GM08714 (cell line): ENCODE results near the gene DPF3.

Experiments used
- H3K4me3 ChIP-seq: fragments of 200-500 bp; sonication (Bioruptor generic); 2 replicates; pipeline ENCODE4 v1.5.1; 2014; ENCODE audit warnings: mild to moderate bottlenecking, low read length, inconsistent platforms
- ZNF274 ChIP-seq: IDR thresholded peaks from 2 replicates; pipeline ENCODE4 v1.6.1; 2012; ENCODE audit warnings: mild to moderate bottlenecking, low read depth, low read length

The DPF3 gene

DNA sequence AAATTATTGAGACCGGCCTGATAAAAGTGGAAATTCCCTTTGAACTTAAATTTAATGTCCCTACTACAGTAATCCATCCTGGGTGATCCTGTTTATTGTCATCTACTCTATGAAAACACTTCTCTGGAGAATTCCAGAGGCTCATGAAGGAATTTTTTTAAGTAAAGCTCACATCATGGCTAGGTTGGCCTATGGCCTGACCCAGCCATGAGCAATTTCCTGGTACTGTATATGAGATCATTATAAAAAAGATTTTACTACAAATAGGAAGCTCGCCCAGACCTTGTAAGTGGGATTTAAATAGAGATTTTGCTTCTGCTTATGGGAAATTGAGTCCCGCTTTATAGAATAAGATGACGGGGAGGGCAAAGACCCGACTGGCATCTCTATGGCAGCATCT is 215.5 kb downstream of the DPF3 start:
- TF ChIP-seq ZNF274 = no peak

DNA sequence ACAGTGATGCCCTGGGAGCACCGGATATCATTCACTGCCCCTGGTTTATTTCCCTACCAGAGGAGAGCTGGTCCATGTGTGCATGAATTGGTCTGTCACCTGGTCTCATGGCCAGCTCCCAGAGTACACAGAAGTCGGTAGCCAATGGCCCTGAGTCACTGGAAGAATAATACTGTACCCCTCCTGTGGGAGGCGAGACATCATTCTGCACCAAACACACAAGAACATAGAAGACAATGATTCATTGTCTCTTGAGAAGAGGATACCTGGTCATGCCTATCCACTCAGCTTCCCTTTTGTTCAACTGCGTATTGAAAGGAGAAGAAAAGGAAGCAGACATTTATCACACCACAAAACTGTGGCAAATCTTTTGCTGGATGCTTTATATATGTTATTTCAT is 216.2 kb downstream of the DPF3 start:
- no peak for TF ChIP-seq ZNF274
- no peak overlapping the region for H3K4me3 ChIP-seq

More for the DNA sequence above, 215.5 kb downstream of the DPF3 start:
- H3K4me3 ChIP-seq = no peak overlapping the region

DNA sequence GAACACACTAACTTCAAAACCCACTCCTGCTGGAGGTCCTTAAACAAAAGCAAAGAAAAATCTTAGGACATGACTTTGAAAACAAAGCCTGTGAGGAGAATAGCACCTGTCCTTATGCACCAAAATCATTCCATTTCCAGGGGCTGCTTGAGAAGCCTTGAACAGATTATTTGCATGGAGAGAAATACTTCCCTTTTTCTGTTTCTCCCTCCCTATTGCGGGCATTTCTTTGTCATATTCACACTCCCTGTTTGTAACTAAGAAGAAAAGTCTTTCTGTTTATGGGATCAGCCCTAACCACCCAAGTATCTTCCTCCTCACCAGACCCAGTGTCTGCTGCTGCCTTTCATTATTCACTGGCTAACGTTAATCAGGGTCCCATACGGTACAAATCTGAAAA is 218.8 kb downstream of the DPF3 start:
- TF ChIP-seq ZNF274 = no peak
- no peak overlapping the region for H3K4me3 ChIP-seq

DNA sequence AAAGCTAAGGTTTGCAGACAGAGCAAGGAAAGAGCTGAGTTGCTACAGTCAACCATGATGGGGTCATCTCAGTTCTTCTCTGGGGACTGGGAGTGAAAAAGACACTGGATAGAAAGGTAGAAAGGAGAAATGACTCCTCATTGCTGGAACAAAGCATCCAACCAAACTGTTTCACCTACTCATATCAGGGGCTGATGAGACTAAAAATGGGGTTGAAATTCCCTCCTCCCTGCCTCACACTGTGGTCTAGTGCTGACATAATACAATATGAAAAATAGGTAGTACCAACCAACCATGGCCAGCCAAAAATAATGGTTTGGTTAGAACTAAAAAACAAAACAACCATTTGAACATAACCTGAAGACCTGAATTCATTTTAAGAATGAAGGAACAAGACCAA is 220.7 kb downstream of the DPF3 start:
- H3K4me3 ChIP-seq = no peak overlapping the region
- no peak for TF ChIP-seq ZNF274

DNA sequence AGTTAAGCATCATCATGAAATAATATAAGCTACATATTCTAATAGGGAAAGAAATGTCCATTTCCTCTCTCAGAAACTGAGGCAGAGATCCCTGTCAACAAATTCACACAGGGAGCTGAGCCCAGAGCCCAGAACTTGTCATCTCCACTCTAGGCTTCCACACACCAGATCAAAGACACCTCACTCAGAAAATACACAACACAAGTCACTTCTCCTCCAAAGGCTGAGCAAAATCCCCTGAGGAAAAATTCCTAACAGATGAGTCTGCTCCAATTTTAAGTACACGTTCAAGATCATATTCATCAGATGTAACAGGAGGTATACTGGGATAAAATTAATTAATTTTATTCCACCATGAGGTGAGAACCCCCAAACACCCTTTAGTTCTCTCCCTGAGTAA is 227.3 kb downstream of the DPF3 start:
- TF ChIP-seq ZNF274 = no peak
- no peak overlapping the region for H3K4me3 ChIP-seq

DNA sequence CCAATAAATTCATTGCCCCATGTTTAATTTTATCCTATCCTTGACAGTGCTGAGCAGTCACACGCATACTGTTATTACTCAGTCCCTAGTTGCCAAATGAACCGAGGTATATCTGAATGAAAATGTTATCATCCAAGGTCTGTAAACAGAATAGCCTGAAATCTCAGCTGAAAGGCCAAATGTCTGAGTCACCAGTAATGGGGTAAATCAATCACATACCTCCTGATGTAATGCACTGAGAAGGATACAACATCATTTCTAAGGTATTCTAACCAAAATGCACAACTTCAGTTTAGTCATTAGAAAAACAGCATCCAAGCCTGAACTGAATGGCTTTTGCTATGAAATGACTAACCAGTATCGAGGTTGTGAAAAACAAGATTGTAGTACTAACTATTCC is 228.6 kb downstream of the DPF3 start:
- no peak overlapping the region for H3K4me3 ChIP-seq
- no peak for TF ChIP-seq ZNF274

DNA sequence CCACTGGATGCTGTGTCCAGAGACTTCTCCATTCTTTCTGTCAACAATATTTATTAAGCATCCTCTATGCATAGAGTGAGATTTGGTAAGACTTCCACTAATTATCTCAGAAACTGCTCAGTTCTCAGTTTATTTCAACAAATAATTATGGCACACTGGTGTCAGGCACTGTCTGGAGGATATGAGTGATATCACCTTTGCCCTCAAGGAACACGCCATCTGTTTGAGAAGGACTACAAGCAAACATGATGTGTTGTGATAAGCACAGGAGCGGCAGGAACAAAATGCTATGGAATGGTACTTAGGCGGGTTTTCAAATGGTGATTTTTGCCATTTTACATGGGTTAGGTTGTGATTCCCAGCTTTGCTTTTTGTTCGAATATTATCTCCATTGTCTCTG is 229.2 kb downstream of the DPF3 start:
- no peak overlapping the region for H3K4me3 ChIP-seq
- TF ChIP-seq ZNF274 = no peak

DNA sequence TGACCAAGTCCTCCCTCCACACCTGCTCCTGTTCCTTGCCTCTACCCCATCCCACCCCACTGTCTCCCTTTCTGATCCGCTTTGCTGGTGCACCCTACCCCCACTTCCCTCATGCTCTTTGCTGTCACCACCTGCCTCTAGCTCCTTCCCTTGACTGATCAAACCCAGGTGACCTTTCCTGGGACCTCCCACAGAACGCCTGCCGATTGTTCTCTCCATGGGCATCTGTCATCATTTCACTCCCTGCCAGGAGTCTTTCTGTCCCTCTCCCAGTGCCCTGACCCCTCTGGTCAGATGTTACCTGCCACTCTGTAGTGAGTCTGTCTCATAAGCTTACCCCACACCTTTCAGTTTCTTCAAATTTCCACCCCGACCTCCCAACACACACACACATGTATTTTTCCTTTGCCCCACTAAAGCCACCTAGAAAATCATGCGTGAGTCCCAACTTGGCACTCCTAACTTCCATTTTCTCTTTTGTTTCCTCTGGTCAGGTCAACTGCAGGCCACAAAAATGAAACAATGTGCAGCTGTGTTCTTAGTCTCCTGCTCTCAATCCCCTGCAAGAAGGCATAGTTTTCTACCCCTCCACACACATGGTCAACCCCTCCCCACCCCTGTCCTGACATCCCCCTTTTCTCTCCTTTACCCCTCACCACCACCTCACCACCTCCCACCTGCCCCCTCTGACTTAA is 229.8 kb downstream of the DPF3 start:
- no peak for TF ChIP-seq ZNF274
- no peak overlapping the region for H3K4me3 ChIP-seq

DNA sequence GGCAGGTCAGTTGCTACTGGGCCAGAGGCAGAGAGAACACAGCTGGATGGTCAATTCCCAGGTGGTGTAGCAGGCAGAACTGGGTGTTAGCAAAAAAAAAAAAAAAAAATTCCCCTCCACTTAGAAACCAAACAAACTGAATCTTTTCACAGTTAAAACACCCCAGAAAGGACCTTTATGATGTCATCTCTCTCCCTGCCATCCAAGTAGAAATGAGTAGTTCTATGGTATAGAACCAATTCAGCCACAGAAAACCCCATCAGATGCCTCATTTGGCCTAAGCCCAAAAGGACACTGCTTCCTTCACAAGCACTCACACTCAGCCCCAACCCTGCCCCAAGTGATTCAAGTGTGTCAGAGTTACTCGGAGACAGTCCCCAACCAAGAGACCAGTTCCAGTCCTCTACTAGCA is 230.8 kb downstream of the DPF3 start:
- no peak for TF ChIP-seq ZNF274
- H3K4me3 ChIP-seq = no peak overlapping the region

DNA sequence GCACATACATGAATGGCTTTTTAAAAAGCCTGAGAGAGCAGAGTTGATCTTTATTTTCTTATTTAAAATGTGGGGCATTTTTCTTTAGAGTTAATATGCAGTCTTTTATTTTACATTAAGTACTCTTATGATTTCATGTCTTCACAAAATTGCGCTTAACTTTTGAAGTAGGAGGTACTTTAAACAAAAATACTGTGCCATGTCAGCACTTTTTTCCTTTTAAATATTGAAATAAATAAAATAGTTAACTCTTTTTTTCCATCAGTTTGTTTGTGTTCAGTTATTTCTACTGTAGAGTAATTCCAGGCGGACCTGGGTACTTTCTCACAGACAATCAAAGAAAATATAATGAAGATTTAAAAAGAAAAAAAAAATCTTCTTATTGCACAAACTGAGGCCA is 231.7 kb downstream of the DPF3 start:
- no peak for TF ChIP-seq ZNF274
- no peak overlapping the region for H3K4me3 ChIP-seq

DNA sequence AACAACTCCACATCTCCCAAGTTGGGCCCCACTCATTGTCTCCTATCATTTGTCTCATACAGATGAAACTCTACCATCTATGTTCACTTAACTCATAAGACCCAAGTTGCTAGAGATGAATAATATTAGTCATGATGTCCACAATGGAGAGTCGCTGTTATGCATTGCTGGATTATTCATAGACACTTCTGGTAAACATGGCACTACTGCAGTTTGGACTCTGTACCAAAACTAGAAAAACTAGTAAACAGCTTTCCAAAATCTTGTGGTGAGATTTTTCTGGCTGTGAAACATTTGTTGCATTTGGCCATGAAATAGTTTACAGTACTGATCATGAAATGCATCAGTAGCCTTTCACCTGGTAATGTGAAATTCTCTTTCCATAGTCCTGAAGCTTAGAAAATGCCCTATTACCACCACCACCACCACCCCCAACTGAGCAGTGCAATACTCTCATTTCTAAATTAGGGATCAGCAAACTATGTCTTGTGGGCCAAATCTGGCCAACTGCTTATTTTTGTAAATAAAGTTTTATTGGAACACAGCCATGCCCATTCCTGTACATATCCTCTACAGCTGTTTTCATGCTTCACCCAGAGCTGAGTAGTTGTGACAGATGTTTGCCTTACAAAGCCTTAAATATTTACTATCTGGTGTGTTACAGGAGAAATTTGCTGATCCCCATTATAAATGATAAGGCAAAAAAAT is 236.5 kb downstream of the DPF3 start:
- no peak for TF ChIP-seq ZNF274
- H3K4me3 ChIP-seq = no peak overlapping the region

DNA sequence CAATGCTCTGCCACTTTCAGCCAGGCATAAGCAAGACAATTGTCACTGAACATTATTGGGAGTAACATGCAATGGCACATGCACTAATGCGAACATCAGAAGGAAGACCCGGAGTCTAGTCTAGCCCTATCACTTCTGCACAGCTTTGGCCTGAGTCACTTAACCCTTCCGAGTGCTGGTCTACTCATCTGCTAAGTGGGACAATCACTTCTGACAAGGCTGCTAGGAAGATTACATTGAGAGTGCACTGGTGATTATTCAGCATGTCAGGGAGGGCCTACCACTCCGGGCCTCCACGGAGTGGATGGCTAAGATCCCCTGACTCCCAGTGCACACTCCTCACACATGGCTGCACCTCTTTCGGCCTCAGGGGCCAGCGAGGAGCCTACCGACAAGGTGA is 240.9 kb downstream of the DPF3 start:
- H3K4me3 ChIP-seq = no peak overlapping the region
- no peak for TF ChIP-seq ZNF274

DNA sequence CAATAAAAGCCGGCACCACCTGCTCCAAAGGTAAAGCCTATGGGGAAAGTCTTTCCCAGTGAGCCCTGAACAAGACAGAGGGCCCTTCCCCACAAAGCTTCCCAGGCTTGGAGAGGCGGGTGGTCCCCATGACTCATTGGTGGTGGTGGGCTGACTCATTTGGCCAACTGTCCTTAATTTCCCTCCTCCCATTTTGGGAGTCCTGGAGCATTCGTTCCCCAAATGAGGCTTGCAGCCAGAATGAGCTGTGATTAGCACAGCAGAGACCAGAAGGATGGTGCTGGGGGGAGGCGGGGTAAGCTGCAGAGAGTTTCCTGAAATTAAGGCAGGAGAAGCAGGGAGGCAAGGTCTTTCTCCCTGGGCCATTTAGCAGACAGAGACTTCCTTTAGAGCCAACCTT is 241.7 kb downstream of the DPF3 start:
- H3K4me3 ChIP-seq = no peak overlapping the region
- TF ChIP-seq ZNF274 = no peak

DNA sequence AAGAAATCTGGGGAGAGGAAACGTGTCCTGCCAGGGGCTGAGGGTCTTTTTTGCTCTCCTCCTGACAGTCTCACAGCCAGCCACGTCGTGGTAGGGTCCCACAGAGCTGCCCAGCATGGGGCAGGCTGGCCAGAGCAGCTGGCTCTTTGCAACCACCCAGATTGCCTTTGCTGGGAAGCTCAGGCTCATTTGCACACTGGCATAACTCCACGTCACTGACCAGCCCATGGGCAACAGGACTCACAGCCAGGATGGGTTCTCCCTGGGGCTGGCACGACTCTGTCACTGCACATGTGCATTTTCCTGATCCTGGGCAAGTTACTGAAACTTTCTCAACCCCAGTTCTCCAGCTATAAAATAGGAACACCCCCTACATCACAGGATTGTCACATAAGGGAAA is 242.2 kb downstream of the DPF3 start:
- H3K4me3 ChIP-seq = no peak overlapping the region
- TF ChIP-seq ZNF274 = no peak

DNA sequence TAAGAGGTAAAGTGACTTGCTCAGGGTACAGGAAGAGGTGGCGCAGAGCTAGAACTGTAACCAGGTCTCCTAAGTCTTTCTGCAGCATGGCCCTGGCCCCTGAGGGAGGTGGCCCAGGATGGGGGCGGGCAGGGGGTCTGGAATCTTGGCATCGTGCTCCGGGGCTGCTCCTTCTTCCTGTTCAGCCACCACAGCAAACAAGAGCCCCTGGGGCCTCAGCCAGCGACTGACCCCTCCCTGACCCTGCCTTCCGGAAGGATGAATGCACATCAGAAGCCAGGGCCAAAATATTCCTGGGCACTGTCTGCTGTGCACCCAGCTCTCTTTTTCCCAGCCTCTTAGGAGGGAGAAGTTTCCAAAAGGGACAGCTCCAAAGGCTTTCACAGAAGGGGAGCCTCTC is 242.8 kb downstream of the DPF3 start:
- no peak for TF ChIP-seq ZNF274
- no peak overlapping the region for H3K4me3 ChIP-seq

DNA sequence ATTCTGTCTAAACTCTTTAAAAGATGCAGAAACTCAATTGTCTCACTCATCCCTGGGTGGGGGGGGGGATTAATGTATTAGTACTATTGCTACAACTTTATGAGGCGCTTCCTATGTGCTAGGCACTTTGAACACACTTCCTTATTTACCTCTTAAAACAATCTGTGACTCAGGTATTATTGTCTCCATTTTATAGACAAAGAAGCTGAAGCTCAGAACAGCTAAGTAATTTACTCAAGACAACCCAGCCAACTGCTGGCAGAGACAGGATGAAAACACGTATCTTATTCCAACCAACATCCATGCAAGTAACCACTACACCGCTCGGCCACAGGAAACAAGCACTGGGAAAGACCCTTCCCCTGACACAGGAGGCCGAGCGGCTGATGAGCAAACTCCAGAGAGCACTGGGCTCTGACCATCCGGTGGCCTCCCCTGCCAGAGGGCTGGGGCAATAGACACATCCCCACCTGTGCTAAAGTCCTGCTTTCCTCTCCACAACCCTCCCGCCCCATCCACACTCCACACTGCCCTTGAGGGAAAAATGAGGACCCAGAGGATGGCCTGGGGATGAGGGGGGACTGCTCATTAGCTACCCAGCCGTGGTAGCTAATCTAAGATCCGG is 244.2 kb downstream of the DPF3 start:
- no peak for TF ChIP-seq ZNF274
- H3K4me3 ChIP-seq = no peak overlapping the region
